Measurements from ENCODE around the gene TRIM63. TPM values are rescaled to one million over a fixed set of nuclear protein-coding genes. Genes with fewer than 3 reads are reported as not detected.

TRIM63 gene
- total and polyA plus RNA-seq, 2 of the 8 experiments (the other 6 are each of a cell fraction or from before 2014, with no cell fraction given): not detected

- TF ChIP-seq ATF3 (IDR thresholded peaks at IDR 0.05; ENCODE audit: insufficient read depth, low read depth, low read length): no peak
- TF ChIP-seq ZNF274 (IDR thresholded peaks at IDR 0.05; ENCODE audit: borderline replicate concordance, extremely low read depth, low read length): no peak
- peak; percentile 55; the same call in 1 of the 2 replicates for TF ChIP-seq POLR2AphosphoS5 (IDR thresholded peaks at IDR 0.05; ENCODE audit: low read depth, low read length)
- peak; percentile 60; the same call in 1 of the 2 replicates for TF ChIP-seq SP1 (IDR thresholded peaks at IDR 0.05; ENCODE audit: low read depth, low read length)
- peak; percentile 25 for TF ChIP-seq KDM4A (IDR thresholded peaks at IDR 0.05; ENCODE audit: low read depth, low read length, severe bottlenecking)
These were observed 45.6 kb downstream of the TRIM63 start, which contains the start of gene EXTL1 (continued) for GRCh38 chr1:26021647-26022403.

Data from H1 (cell line).